Suppressor macrophage treated with lipopolysaccharide for 1 hour (primary cell): ENCODE results near the gene RRP15.

Source experiments
- DNase-seq, 3 donors: peaks; one replicate each; pipeline ENCODE4 v3.0.0-alpha.2; 2020 to 2022

The RRP15 gene, protein sequence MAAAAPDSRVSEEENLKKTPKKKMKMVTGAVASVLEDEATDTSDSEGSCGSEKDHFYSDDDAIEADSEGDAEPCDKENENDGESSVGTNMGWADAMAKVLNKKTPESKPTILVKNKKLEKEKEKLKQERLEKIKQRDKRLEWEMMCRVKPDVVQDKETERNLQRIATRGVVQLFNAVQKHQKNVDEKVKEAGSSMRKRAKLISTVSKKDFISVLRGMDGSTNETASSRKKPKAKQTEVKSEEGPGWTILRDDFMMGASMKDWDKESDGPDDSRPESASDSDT

DNA sequence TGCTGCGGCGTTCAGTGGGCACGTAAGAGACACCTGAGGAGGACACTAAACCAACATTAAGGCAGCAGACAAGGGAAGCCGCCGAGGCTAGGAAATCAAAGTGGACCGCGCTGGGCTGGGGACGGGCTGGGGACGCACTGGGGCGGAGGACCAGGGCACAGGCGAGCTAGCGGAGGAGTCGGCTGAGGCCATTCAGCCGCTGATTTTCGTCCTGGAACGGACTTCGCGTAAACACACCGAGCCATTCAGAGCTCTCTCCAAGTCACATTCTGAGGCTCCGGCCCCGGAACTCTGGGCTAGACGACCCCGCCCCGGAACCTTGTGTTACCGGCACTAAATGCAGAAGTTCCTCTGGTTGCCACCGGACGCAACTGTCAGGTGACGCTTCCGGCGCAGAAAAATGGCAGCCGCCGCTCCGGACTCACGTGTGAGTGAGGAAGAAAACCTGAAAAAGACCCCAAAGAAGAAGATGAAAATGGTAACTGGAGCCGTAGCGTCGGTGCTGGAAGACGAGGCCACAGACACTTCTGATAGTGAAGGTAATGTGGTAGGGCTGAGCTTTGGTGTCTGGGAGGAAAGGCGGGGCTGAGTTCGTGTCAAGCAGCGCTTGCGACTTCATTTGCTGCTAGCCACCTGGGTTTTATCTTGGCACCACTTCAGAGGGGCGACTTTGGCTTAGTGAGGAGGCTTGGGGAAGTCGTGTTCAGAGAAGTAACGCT, at the start of gene RRP15:
RRP15 (plus strand) TSS at position 377 of the 719 bp plus-strand sequence; CDS start at position 401, 24 bp downstream.
- peak; percentile 90 to 93 (median 93) for DNase-seq

DNA sequence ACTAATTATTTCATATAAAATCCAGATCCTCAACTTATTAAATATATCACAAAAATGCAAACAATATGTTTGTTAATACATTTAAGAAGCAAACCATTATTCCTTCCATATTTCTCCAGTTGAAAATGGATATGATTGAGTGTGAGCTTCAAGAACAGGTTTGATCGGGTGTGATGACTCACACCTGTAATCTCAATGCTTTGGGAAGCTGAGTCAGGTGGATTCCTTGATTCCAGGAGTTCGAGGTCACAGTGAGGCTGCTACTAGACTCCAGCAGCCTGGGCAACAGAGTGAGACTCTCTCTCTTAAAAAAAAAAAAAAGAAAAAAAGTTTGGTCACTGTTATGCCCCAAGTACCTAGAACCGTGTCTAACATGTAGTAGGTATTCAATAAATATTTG, 42.9 kb upstream of the RRP15 start:
- DNase-seq = no peak

DNA sequence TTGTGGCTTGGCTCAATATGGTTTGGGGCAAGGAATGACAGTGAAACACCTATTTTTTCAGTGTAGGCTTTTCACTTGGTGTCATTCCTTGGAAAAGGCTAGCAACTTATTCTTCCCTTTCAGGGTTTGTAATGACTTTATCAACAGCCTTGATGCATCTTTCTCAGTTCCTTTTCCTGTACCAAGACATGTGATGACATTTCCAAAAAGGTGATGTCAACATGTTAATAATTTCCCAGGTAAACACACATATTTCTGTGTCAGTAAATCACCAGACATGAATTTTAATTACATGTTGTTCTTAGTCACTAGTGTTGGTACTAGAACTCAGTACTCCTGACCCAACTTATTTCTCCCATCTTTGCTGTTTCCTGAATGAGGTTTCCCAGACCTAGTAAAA, 37.8 kb upstream of the RRP15 start:
- DNase-seq = no peak

DNA sequence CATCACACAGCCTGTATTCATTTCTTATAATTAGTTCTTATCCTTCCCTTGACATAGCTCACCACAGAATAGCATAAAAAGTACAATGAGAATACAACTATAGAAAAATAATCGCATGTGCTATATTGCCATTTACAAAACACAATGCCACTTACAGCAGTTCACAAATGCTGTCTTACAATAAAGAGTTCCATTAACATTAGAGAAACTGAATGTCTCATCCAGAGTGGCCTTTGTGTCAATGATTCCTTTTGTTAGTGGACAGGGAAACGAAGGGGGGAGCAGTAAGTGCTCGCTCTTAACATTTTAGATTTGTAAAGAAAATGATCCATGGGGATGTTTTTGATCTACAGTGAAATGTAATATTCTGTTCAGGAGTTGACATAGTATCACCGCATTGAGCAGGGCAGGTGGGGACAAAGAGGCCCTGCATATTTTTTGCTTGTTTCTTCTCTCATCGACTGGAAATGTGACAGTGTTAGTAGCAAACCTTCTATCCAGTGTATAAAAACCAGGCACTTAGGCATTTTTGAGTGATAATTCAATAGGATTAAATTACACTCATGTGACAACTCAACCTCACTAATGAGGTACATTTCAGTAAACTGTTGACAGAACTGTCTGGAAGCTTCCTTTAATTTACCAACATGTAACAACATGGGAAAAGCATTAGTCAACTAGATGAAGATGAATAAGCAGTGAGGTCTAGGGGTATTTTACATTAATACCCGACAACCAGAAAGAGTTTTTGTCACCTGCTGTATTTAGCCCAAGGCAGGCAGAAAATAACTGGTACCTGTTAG, 35.6 kb upstream of the RRP15 start:
- no peak for DNase-seq

DNA sequence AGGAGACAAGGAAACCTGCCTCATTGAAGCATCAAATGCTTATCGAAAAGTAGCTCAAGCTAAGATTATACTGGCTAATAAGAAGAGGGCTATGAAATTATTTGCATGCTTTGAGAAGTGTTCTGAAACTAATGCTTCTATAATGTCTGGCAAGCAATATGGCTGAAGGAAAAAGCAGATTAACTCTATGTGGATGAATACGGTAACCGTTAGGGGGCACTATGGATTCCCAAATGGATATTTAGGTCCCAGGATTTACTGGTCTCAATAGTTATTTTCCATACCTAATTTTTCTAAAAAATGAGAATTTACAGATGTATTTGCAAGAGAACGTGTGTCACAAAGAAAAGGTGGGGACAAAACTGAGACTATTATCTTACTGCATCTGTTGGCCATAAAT, 34.6 kb upstream of the RRP15 start:
- no peak for DNase-seq

DNA sequence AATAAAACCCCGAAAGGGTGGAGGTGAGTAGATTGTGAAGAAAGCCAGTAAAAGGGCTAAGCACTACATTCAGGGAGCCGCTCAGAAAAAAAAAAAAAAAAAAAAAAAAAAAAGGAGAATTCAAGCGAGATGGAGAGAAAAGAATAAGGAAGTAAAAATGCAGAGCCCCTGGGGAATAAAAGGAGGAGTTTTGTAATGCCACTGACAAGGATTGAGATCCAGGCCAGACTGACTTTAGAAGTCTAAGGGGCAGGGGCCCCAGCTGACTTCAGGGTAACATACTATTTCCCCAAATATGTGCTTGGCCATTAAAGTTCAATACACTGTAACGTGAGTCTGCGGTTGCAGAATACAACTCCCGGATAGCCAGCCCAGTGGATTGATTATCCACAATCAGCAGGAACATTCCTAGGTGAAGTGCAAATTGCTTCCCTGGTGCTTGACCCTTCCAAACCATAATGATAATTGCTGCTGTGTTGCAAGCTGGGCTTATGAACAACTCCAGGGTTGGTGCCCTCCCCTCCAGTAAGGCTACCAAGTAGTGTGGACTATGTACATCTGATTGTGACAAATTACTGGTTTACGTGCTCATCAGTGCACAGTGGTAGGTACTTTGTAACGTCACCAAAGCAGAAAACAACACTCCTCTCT, 30.7 kb upstream of the RRP15 start:
- no peak for DNase-seq

DNA sequence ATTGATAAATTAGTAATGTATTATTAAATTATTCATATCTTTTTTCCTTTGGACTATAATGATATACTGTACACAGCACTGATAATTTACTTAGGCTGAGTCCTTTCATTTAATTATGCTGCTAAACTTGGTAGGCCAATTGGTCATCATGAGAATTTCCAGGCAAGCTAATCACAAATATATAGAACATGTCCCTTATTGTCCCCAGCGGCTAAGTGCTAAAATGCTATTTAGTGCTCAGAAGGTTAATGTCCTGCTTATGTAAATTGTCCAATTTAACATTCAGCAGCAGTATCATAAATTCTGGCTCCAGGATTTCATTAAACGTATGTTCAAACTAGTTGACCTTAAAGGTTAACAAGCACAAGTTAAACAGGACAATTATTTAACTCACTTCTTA, 30.0 kb upstream of the RRP15 start:
- no peak for DNase-seq

DNA sequence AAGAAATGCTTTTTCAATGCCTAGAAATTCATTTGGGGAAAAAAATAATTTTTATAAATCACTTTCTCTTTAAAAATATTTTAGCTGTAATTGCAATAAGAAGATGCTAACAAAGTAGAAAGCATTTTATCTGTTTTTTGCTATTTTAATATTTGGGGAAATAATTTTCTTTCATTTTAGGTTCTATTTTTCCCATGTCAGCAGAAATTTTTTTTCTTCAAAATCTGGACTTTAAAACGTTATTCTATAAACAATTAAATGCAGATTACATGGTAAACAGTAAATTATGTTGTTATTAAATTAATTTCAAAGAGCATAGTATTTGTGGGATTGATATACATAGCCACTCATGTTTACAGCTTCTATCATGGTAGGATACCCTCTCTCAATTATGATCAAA, 27.7 kb upstream of the RRP15 start:
- DNase-seq = no peak

DNA sequence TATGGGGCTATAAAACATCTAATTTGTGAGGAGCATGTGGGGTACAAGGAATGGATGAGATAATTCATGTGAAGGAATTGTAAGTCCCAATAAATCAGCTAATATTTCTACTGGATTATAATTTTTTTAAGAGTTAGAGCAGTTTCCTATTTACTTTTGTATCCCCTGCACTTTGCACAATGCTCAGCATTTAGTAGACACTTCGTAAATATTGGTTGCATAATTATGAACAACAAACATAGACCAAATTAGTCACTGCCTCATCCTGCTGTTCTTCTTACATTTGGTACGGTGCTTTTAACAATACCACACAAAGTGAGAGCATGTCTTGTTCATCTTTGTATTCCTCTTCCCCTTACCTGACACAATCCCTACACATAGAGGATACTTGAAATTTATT, 27.1 kb upstream of the RRP15 start:
- DNase-seq = no peak

DNA sequence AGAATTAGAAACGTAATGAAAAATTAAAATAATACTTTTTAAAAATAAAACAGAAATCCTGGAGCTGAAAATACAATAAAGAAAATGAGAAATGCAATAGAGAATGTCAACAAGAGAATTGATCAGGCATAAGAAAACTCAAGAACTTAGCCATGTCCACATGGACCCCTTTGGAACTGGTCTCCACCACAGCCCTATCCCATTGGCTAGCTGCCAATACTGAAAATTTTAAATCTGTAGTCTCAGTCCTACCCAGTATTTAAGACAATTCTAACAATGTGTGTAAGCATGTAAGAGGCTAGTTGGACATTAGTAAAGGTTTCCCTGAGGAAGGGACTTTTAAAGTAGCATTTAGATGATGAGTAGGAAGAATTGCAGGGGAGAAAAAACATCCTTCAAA, 25.8 kb upstream of the RRP15 start:
- no peak for DNase-seq

DNA sequence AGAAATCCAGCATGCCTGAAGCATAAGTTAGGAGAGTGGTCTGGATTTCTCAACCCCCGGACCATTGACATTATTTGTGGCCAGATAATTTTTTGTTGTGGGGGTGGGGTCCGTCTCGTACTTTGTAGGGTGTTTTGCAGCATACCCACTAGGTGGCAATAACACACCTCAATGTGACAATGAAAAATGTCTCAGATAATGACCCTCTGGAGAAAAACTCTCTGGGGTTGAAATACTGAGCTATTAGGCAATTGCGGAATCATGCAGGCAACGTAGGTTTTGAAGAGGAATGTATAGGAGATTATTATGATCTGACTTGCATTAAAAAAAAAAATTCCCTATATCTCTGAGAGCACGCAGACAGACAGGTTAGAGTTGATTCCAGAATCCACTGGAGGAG, 25.3 kb upstream of the RRP15 start:
- DNase-seq = peak in 2 of 3 donors; percentile 5 to 6

DNA sequence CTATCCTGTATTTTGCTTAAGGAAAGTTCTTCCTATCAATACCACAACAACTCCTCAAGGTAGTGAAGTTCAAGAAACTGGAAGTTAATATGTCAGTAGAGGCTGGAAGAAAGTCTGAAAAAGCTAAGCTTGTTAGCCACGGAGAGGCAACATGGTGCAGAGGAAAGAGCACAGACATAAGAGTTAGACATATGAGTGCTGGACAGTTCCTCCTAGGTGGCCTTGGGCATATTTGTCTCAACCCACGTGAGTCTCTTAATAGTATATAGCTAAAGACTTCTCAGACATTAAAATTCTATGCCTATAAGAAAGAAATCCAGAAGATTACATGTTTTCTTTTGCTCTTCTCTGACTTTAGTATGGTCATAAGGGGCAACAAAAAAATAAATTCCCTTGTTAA, 22.8 kb upstream of the RRP15 start:
- DNase-seq = no peak

DNA sequence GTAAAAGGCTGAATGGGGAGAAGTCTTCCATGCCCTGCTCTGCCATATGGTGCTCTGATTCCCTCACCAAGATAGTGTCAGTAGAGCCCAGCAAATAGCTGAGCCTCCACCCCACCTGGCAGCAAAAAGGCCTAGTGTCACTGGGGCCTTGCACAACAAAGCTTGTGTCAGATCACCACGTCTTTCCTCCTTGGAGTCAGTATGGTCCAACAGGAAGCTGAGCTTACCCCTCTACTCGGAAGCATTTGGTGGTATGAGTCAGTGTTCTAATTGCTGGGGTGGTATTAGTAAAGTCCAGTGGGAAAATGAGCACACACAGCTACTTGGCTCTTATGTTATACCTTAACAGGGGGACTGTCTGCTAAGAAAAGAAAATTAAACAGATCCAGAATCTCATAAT, 18.7 kb upstream of the RRP15 start:
- no peak for DNase-seq

DNA sequence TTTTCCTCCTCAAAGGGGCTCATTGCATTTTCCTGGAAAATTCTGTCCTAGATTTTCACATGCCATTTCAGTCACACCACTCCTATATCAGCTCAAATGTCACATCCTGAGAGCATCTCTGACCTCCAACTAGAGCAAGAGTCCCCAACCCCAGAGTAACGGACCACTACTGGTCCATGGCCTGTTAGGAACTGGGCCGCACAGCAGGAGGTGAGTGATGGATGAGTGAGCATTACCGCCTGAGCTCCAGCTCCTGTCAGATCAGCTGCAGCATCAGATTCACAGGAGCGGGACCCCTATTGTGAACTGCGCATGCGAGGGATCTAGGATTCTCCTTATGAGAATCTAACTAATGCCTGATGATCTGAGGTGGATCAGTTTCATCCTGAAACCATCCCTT, 12.7 kb upstream of the RRP15 start:
- no peak for DNase-seq

DNA sequence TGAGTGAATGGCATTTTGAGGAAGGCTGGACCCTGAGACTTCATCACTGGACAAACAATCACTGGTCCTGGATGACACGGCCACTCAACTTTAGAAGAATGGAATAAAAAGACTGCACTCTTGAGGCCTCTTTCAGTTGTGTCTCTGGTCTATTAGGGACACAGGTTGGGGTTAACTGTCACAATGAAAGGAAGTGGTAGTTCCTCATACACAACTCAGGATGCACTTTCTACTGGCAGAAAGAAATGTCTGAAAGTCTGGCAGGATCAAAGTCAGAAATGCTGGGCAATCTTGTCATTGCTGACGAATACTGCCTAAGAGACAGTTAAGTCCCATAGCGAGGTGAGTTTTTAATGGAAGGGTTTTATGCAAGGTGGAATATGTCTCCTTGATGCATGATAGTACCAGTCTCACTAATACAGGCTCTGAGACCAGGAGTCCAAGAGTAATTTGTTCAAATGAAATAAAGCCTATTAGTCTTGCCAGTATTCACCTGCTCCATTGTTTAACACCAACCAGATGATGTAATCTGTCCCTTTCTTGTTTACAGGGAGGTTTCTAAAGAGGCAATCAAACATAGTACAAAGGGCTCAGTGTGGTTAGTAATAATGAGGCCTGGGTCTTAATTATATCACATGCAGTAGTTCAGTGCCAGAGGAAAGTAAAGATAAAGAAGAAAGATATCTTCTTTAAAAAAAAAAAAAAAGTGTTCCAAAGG, 11.2 kb upstream of the RRP15 start:
- DNase-seq = no peak

DNA sequence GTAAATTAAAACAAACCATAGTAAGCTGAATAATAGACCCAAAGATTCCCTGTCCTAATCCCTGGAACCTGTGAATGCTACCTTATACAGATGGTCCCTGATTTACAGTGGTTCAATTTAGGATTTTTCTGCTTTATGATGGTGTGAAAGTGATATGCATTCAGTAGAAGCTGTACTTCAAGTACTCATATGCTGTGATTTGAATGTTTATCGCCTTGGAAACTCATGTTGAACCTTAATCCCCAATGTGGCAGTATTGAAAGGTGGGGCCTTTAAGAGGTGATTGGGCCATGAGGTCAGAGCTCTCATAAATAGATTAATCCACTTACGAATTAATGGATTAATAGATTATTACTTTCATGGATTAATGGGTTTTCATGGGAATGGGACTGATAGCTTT, 10.6 kb upstream of the RRP15 start:
- DNase-seq = no peak

DNA sequence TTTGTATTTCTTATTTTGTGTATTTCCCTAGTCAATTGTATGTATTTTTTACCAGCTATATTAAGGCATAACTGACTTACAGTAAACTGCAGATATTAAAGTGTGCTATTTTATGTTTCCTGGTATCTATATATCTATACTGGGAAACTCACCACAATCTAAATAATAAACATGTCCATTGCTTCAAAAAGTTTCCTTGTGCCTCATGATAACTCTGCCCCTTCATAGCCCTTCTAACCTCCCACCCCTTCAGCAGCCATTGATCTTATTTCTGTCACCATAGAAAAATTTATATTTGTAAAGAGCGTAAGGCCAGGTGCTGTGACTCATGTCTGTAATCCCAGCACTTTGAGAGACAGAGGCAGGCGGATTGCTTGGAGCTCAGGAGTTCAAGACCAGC, 9.3 kb upstream of the RRP15 start:
- no peak for DNase-seq

DNA sequence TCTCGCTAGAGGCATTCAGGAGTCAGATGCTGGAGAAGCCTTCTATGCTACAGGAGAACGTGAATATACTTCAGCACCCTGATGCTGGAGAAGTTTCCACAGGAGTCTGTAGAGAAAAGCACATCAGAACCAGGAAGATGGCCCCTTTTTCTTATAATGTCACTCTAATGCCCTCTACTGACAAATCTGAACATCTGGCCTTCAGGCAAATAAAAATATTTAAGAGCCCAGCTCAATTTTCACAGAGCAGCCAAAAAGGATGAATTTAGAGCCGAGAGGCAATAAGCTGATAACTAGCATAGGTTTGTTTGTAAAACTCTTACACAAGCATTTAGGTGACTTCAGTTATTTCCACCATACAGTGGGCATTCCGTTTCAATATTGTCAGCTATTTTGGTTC, 3.8 kb upstream of the RRP15 start:
- no peak for DNase-seq

DNA sequence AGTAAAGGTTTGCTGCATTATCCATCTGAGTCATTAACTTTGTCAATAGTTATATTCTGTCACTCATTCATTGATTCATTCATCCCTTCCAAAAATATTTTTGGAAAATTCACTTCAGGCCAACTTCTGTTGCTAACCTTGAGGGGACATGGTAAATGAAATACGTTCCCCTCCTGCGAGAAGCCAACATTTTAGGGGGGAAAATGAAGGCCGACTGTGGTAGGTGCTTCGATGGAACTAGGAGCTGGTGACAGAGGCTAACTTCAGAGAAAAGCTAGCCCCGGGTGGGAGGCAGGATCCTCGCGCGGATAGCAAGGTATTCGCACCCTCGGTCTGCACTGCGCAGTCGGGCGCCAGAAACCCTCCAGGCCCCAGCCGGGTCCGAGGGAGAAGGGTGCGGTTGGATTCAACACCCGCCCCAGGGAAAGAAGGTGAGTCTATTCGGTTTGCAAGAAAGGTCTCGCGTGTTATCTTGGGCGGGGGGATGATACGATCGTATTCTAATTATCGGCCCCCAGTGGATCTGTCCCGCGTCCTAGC, 646 bp upstream of the RRP15 start:
- peak in 1 of 3 donors; percentile 3 for DNase-seq

DNA sequence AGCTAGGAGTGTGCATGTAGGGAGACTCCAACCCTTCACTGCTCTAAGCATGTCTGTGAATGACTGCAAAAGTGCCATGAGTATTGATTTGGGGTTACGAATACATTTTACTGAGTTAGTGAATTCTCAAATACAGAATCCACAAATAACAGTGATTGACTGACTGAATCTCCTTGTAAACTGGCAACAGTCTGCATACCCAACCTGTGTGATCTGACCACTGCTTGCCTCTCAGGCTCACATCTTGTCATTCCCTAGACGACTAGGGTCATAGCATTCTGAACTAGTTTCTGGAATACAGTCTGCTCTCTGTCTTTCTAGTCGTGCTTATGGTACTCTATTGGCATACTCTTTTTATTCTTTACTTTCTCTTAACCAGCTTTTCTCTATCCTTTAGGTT, 7.4 kb downstream of the RRP15 start:
- DNase-seq = no peak

DNA sequence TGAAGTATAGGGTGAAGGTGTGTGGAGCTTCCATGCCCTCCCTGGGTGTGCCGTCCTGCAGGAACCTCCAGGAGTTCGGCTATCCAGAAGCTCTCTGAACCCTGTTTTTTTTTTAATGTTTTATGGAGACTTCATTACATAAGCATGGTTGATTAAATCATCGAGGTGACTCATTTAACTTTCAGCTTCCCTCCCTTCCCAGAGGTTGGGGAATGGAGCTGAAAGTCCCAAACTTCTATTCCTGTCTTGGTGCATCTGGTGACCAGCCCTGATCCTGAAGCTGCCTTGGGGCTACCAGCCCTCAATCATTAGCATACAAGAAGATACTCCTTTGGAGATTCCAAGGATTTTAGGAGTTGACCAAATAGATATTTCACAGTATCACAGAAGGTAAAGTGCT, 9.5 kb downstream of the RRP15 start:
- peak; percentile 36 to 55 (median 47) for DNase-seq

DNA sequence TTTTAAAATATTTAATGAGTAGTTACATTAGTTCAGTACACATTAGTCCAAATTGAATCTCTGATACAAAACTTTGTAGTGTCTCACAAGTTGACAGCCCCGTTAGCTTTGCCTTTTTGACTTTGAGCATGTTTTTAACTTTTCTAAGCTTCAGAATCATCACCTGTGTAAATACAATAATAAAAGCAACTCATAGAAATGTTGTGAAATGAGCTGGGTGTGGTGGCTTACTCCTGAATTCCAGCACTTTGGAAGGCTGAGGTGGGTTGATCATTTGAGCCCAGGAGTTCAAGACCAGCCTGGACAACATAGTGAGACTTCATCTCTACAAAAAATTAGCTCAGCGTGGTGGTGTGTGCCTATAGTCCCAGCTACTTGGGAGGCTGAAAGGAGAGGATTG, 11.1 kb downstream of the RRP15 start:
- DNase-seq = no peak
